WTC11 (cell line): ENCODE results near the gene FHIT. TPM values are rescaled to one million over a fixed set of nuclear protein-coding genes. Genes with fewer than 3 reads are reported as not detected.

Experiments used
- ATAC-seq: fragments of 200-7000 bp; cut with Tn5 transposase; 2 replicates; pipeline ENCODE4 v1.10.0; 2021; ENCODE audit warnings: mild to moderate bottlenecking, moderate library complexity
- CTCF ChIA-PET: fragments of 300-600 bp; sonication (Branson Sonifier 250); formaldehyde crosslinking; loops from one replicate; lab custom pipeline; 2021; ENCODE audit warnings: antibody characterized with exemption; lab: Charles Lee
- POLR2A ChIA-PET: fragments of 350-600 bp; sonication (Branson Sonifier 250); formaldehyde crosslinking; loops from one replicate; lab custom pipeline; 2021; ENCODE audit warnings: antibody characterized with exemption; lab: Charles Lee
- DNase-seq: peaks from one replicate; pipeline ENCODE4 v3.0.0; 2021; ENCODE audit warnings: low spot score
- H3K27ac Mint-ChIP-seq: 2 replicates; pipeline ENCODE4 v1.8.0; 2021; ENCODE audit warnings: mixed read lengths
- H3K27me3 Mint-ChIP-seq: 2 replicates; pipeline ENCODE4 v1.8.0; 2021; ENCODE audit warnings: low read depth, mild to moderate bottlenecking, moderate library complexity, mixed read lengths
- H3K36me3 Mint-ChIP-seq: 2 replicates; pipeline ENCODE4 v1.8.0; 2021; ENCODE audit warnings: mixed read lengths
- H3K4me1 Mint-ChIP-seq: 2 replicates; pipeline ENCODE4 v1.8.0; 2022; ENCODE audit warnings: mixed read lengths
- H3K4me3 Mint-ChIP-seq: 2 replicates; pipeline ENCODE4 v1.8.0; 2021; ENCODE audit warnings: mild to moderate bottlenecking, moderate library complexity, mixed read lengths
- H3K9me3 Mint-ChIP-seq: 2 replicates; pipeline ENCODE4 v1.8.0; 2021; ENCODE audit warnings: mixed read lengths
- CREB1 ChIP-seq: sonication (generic); formaldehyde crosslinking; IDR thresholded peaks from 2 replicates; pipeline ENCODE4 v1.8.0; 2023; ENCODE audit warnings: mild to moderate bottlenecking, missing genetic modification reagents
- FOXJ3 ChIP-seq: sonication (generic); formaldehyde crosslinking; IDR thresholded peaks from 2 replicates; pipeline ENCODE4 v1.9.0; 2021; ENCODE audit warnings: missing genetic modification reagents, mild to moderate bottlenecking, borderline replicate concordance
- GABPB1 ChIP-seq: sonication (generic); formaldehyde crosslinking; IDR thresholded peaks from 2 replicates; pipeline ENCODE4 v1.8.1; 2023; ENCODE audit warnings: mild to moderate bottlenecking, missing genetic modification reagents
- GTF2I ChIP-seq: fragments of 250-450 bp; sonication (Bioruptor Pico); conservative IDR thresholded peaks from 2 replicates; pipeline ENCODE4 v1.4.0; 2021; ENCODE audit warnings: mild to moderate bottlenecking
- IRF2 ChIP-seq: sonication (generic); formaldehyde crosslinking; IDR thresholded peaks from 2 replicates; pipeline ENCODE4 v1.8.0; 2022; ENCODE audit warnings: low read depth, missing genetic modification reagents, borderline replicate concordance
- JAZF1 ChIP-seq: fragments of 250-450 bp; sonication (Bioruptor Pico); IDR thresholded peaks from 2 replicates; pipeline ENCODE4 v1.9.0; 2021; ENCODE audit warnings: moderate library complexity, mild to moderate bottlenecking, inconsistent platforms
- JUN ChIP-seq: sonication (generic); formaldehyde crosslinking; IDR thresholded peaks from 2 replicates; pipeline ENCODE4 v1.8.0; 2023; ENCODE audit warnings: mild to moderate bottlenecking, missing genetic modification reagents
- KAT7 ChIP-seq: sonication (generic); formaldehyde crosslinking; IDR thresholded peaks from 2 replicates; pipeline ENCODE4 v1.8.1; 2023; ENCODE audit warnings: missing genetic modification reagents, mild to moderate bottlenecking, borderline replicate concordance
- MYBL2 ChIP-seq: sonication (generic); formaldehyde crosslinking; IDR thresholded peaks from 2 replicates; pipeline ENCODE4 v1.8.1; 2023; ENCODE audit warnings: mild to moderate bottlenecking, moderate library complexity, missing genetic modification reagents
- NFATC4 ChIP-seq: fragments of 250-450 bp; sonication (Bioruptor Pico); IDR thresholded peaks from 2 replicates; pipeline ENCODE4 v1.9.0; 2021; ENCODE audit warnings: mild to moderate bottlenecking
- NFYB ChIP-seq: sonication (generic); formaldehyde crosslinking; conservative IDR thresholded peaks from 2 replicates; pipeline ENCODE4 v1.8.0; 2022; ENCODE audit warnings: low read depth, missing genetic modification reagents
- NR2C2 ChIP-seq: sonication (generic); formaldehyde crosslinking; IDR thresholded peaks from 2 replicates; pipeline ENCODE4 v1.8.0; 2022; ENCODE audit warnings: mild to moderate bottlenecking, missing genetic modification reagents
- NR3C1 ChIP-seq: sonication (generic); formaldehyde crosslinking; conservative IDR thresholded peaks from 2 replicates; pipeline ENCODE4 v1.8.1; 2023; ENCODE audit warnings: low read depth, mild to moderate bottlenecking, missing genetic modification reagents
- TEAD1 ChIP-seq: sonication (generic); formaldehyde crosslinking; IDR thresholded peaks from 2 replicates; pipeline ENCODE4 v1.8.0; 2022; ENCODE audit warnings: mild to moderate bottlenecking, missing genetic modification reagents
- USF1 ChIP-seq: sonication (generic); formaldehyde crosslinking; IDR thresholded peaks from 2 replicates; pipeline ENCODE4 v1.8.0; 2022; ENCODE audit warnings: mild to moderate bottlenecking, missing genetic modification reagents
- ZNF425 ChIP-seq: fragments of 250-450 bp; sonication (Bioruptor Pico); conservative IDR thresholded peaks from 2 replicates; pipeline ENCODE4 v1.9.0; 2021; ENCODE audit warnings: mild to moderate bottlenecking
- total RNA-seq: library from RNA; stranded (reverse); gene quantifications from 3 replicates; pipeline ENCODE4 v1.2.3, GENCODE V29; 2021
- TF ChIP-seq, protein P1 (sequence below): fragments of 250-450 bp; sonication (Bioruptor Pico); IDR thresholded peaks from 2 replicates; pipeline ENCODE4 v1.9.0; 2021; ENCODE audit warnings: mild to moderate bottlenecking, borderline replicate concordance
- TF ChIP-seq, protein P2 (sequence below): sonication (generic); formaldehyde crosslinking; IDR thresholded peaks from 2 replicates; pipeline ENCODE4 v1.8.0; 2022; ENCODE audit warnings: mild to moderate bottlenecking, missing genetic modification reagents
- TF ChIP-seq, protein P3 (sequence below): sonication (generic); formaldehyde crosslinking; IDR thresholded peaks from 2 replicates; pipeline ENCODE4 v1.8.0; 2022; ENCODE audit warnings: mild to moderate bottlenecking, missing genetic modification reagents
- TF ChIP-seq, protein P4 (sequence below): fragments of 250-450 bp; sonication (Bioruptor Pico); IDR thresholded peaks from 2 replicates; pipeline ENCODE4 v1.8.0; 2021; ENCODE audit warnings: mild to moderate bottlenecking
- TF ChIP-seq, protein P5 (sequence below): sonication (generic); formaldehyde crosslinking; IDR thresholded peaks from 2 replicates; pipeline ENCODE4 v1.8.1; 2023; ENCODE audit warnings: mild to moderate bottlenecking, missing genetic modification reagents, borderline replicate concordance

The FHIT gene
- total RNA-seq, 1 experiment from 2014 or later: 2.6 TPM

- TF ChIP-seq CREB1 (CRISPR knock-in tag) (no peak), NR2C2 (CRISPR knock-in tag) (no peak), GTF2I (CRISPR knock-in tag) (no peak), NFYB (no peak), FOXJ3 (no peak)
- TF ChIP-seq, protein P1, sequence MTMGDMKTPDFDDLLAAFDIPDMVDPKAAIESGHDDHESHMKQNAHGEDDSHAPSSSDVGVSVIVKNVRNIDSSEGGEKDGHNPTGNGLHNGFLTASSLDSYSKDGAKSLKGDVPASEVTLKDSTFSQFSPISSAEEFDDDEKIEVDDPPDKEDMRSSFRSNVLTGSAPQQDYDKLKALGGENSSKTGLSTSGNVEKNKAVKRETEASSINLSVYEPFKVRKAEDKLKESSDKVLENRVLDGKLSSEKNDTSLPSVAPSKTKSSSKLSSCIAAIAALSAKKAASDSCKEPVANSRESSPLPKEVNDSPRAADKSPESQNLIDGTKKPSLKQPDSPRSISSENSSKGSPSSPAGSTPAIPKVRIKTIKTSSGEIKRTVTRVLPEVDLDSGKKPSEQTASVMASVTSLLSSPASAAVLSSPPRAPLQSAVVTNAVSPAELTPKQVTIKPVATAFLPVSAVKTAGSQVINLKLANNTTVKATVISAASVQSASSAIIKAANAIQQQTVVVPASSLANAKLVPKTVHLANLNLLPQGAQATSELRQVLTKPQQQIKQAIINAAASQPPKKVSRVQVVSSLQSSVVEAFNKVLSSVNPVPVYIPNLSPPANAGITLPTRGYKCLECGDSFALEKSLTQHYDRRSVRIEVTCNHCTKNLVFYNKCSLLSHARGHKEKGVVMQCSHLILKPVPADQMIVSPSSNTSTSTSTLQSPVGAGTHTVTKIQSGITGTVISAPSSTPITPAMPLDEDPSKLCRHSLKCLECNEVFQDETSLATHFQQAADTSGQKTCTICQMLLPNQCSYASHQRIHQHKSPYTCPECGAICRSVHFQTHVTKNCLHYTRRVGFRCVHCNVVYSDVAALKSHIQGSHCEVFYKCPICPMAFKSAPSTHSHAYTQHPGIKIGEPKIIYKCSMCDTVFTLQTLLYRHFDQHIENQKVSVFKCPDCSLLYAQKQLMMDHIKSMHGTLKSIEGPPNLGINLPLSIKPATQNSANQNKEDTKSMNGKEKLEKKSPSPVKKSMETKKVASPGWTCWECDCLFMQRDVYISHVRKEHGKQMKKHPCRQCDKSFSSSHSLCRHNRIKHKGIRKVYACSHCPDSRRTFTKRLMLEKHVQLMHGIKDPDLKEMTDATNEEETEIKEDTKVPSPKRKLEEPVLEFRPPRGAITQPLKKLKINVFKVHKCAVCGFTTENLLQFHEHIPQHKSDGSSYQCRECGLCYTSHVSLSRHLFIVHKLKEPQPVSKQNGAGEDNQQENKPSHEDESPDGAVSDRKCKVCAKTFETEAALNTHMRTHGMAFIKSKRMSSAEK: no peak
- TF ChIP-seq, protein P2, sequence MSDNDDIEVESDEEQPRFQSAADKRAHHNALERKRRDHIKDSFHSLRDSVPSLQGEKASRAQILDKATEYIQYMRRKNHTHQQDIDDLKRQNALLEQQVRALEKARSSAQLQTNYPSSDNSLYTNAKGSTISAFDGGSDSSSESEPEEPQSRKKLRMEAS: no peak
Measured at GRCh38 chr3:60322298-60322856, 928.9 kb downstream of the FHIT start (continued).

- DNase-seq (no peak), ATAC-seq (no peak)
- no peaks in the 10 kb centered on the region for H3K9me3 Mint-ChIP-seq
- H3K4me3 Mint-ChIP-seq: no peak overlapping the region
- ChIA-PET CTCF (no interaction called here), POLR2A (no interaction called here)
- H3K27ac Mint-ChIP-seq: no peak overlapping the region
- H3K27me3 Mint-ChIP-seq: no peaks in the 10 kb centered on the region
- H3K36me3 Mint-ChIP-seq: no peaks in the 10 kb centered on the region
- peaks cover 26% of the 10 kb centered on the region for H3K4me1 Mint-ChIP-seq
- TF ChIP-seq, protein P3, sequence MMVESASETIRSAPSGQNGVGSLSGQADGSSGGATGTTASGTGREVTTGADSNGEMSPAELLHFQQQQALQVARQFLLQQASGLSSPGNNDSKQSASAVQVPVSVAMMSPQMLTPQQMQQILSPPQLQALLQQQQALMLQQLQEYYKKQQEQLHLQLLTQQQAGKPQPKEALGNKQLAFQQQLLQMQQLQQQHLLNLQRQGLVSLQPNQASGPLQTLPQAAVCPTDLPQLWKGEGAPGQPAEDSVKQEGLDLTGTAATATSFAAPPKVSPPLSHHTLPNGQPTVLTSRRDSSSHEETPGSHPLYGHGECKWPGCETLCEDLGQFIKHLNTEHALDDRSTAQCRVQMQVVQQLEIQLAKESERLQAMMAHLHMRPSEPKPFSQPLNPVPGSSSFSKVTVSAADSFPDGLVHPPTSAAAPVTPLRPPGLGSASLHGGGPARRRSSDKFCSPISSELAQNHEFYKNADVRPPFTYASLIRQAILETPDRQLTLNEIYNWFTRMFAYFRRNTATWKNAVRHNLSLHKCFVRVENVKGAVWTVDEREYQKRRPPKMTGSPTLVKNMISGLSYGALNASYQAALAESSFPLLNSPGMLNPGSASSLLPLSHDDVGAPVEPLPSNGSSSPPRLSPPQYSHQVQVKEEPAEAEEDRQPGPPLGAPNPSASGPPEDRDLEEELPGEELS (CRISPR knock-in tag): no peak
- no peak for TF ChIP-seq NR3C1 (CRISPR knock-in tag)
- no peak for TF ChIP-seq TEAD1 (CRISPR knock-in tag)
- TF ChIP-seq, protein P4, sequence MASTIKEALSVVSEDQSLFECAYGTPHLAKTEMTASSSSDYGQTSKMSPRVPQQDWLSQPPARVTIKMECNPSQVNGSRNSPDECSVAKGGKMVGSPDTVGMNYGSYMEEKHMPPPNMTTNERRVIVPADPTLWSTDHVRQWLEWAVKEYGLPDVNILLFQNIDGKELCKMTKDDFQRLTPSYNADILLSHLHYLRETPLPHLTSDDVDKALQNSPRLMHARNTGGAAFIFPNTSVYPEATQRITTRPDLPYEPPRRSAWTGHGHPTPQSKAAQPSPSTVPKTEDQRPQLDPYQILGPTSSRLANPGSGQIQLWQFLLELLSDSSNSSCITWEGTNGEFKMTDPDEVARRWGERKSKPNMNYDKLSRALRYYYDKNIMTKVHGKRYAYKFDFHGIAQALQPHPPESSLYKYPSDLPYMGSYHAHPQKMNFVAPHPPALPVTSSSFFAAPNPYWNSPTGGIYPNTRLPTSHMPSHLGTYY: no peak
- no peak for TF ChIP-seq JUN (CRISPR knock-in tag)
- no peak for TF ChIP-seq GABPB1 (CRISPR knock-in tag)
- no peak for TF ChIP-seq MYBL2
- TF ChIP-seq IRF2 (CRISPR knock-in tag): no peak
- TF ChIP-seq USF1: no peak
- no peak for TF ChIP-seq NFATC4
- TF ChIP-seq ZNF425: no peak
- TF ChIP-seq, protein P2: no peak
- TF ChIP-seq NR2C2 (CRISPR knock-in tag): no peak
- no peak for TF ChIP-seq JAZF1 (CRISPR knock-in tag)
- no peak for TF ChIP-seq KAT7 (CRISPR knock-in tag)
- TF ChIP-seq, protein P5, sequence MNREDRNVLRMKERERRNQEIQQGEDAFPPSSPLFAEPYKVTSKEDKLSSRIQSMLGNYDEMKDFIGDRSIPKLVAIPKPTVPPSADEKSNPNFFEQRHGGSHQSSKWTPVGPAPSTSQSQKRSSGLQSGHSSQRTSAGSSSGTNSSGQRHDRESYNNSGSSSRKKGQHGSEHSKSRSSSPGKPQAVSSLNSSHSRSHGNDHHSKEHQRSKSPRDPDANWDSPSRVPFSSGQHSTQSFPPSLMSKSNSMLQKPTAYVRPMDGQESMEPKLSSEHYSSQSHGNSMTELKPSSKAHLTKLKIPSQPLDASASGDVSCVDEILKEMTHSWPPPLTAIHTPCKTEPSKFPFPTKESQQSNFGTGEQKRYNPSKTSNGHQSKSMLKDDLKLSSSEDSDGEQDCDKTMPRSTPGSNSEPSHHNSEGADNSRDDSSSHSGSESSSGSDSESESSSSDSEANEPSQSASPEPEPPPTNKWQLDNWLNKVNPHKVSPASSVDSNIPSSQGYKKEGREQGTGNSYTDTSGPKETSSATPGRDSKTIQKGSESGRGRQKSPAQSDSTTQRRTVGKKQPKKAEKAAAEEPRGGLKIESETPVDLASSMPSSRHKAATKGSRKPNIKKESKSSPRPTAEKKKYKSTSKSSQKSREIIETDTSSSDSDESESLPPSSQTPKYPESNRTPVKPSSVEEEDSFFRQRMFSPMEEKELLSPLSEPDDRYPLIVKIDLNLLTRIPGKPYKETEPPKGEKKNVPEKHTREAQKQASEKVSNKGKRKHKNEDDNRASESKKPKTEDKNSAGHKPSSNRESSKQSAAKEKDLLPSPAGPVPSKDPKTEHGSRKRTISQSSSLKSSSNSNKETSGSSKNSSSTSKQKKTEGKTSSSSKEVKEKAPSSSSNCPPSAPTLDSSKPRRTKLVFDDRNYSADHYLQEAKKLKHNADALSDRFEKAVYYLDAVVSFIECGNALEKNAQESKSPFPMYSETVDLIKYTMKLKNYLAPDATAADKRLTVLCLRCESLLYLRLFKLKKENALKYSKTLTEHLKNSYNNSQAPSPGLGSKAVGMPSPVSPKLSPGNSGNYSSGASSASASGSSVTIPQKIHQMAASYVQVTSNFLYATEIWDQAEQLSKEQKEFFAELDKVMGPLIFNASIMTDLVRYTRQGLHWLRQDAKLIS (CRISPR knock-in tag): no peak
Measured at GRCh38 chr3:60319179-60319858, 931.9 kb downstream of the FHIT start.
